SK-N-DZ (cell line): ENCODE data around the gene RASA3.
"Not testable (repeated sequence)": the region's sequence is repeated elsewhere in the genome, so short reads cannot be mapped to it uniquely, and the experiment has no call there.

Experiments used
- DNase-seq: peaks from one replicate; pipeline ENCODE4 v3.0.0-alpha.2; 2015; ENCODE audit warnings: low spot score

RASA3 gene

DNA sequence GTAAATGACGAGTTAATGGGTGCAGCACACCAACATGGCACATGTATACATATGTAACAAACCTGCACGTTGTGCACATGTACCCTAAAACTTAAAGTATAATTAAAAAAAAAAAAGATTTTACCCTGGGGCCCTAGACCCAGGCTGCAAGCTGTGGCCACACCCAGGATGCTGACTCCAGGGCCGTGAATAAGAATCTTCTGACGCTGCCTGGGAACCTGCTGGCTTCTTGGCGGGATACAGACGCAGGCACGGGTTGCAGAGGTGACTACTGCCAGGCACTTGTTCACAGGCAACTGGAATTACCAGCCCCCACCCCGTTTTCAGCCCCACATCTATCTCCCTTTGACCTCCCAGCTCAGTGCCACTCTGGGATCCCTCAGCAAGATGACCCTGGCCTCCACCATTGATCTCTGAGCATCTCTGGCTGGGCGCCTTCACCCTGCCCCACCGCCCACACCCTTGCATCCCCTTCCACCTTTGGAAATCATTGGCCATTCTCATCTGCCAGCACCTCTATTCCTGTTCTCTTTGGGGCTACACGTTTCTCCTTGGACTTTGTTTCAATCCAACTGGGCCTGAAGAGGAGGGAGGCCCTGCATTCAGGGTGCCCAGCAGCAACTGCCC is 25.6 kb upstream of the RASA3 start:
- no peak for DNase-seq

DNA sequence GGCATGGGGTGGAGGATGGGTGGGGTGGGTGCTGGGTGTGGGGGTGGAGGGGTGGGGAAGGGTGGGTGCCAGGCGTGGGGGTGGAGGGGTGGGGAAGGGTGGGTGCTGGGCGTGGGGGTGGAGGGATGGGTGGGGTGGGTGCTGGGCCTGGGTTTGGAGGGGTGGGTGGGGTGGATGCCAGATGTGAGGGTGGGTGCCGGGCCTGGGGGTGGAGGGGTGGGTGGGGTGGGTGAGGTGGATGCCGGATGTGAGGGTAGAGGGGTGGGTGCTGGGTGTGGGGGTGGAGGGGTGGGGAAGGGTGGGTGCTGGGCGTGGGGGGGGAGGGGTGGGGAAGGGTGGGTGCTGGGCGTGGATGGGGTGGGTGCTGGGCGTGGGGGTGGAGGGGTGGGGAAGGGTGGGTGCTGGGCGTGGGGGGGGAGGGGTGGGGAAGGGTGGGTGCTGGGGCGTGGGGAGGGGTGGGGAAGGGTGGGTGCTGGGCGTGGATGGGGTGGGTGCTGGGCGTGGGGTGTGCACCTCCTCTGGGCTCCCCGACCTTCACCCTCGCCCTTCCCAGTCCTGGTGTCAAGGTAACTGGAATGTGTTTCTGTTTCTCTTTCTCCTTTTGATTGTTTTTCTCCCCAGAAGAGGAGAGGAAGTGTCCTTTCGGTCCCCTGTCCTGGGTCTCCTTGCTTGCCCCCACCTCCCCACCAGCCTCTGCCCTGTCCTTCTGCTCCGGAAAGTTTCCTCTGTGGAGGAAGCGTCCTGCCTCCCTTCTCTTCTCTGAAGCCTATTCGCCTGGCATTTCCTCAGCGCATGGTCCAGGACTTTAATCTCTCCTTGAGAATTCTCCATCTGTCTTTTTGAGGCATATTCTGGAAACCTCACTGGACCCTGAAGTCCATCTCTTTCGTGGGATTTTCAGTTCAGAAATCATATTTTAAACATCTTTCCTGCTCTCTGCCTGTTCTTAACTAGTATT is 23.8 kb upstream of the RASA3 start:
- DNase-seq, result no peak

DNA sequence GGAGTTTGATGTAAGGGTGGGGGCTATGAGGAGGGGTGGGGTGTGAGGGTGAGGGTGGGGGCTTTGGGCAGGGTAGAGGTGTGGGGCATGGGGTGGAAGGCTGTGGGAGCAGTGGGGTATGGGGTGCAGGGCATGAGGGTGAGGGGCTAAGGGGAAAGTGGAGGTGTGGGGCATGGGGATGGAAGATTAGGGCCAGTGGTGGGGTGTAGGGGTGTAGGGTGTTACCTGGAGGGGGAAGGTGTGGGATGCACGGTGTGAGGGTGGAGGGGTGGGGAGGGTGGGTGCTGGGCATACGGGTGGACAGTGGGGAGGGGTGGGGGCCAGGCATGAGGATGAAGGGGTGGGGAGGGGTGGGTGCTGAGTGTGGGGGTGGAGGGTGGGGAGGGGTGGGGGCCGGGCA is 22.9 kb upstream of the RASA3 start:
- DNase-seq, result no peak

DNA sequence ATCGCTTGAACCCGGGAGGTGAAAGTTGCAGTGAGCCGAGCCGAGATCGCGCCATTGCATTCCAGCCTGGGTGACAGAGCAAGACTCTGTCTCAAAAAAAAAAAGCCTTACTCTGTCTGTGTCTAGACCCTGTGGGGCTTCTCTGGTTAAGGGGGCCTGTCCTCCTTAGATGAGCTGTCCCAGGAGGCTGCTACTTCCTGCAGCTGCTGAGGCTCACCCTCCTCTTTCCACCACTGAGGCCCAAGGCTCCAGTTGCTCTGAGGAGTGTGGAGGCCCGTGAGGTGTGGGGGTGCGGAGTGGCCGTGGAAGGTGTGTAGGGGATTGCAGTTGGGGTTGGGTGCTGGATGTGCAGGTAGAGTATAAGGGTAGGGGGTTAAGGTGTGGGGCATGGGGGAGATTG is 22.1 kb upstream of the RASA3 start:
- DNase-seq, result no peak

DNA sequence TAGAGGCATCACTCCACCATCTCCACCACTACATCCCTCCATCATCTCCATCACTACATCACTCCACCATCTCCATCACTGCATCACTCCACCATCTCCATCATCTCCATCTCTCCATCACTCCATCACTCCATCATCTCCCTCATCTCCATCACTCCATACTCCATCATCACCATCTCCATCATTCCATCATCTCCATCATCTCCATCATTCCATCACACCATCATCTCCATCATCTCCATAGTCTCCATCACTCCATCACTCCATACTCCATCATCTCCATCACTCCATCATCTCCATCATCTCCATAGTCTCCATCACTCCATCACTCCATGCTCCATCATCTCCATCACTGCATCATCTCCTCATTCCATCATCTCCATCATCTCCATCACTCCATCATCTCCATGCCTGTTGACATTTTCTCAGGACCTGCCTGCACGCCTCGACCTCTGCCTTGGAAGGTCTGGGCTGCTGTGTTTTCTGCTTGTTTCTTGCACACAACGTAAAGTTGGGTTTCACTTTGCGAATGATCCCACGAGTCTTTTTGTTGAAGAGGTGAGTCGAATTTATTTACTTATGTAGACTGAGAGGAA is 21.2 kb upstream of the RASA3 start:
- DNase-seq, result no peak

DNA sequence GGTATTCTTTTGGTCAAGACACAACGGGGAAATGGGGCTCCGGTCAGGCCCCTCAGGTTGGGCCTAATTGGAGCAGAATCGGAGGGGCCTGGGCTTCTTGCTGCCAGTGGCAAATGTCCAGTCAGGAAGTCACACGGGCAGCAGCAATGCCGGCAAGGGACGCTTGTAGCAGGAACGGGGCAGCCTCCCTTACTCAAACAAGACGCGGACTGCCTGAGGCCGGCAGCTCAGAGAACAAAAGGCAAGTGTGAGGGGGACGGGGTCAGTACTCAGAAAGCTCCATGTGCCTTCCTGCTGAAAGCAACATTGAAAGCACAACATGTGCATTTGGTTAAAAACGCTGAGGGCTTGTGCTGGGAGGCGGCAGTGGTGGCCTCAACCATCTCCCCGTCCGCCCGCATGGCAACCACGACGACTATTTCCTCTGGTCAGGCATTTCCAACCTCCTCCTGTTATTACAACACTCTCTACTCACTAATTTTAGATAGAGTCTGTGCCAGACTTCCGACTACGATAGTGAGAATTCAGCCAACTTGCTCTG is 20.5 kb upstream of the RASA3 start:
- no peak for DNase-seq

DNA sequence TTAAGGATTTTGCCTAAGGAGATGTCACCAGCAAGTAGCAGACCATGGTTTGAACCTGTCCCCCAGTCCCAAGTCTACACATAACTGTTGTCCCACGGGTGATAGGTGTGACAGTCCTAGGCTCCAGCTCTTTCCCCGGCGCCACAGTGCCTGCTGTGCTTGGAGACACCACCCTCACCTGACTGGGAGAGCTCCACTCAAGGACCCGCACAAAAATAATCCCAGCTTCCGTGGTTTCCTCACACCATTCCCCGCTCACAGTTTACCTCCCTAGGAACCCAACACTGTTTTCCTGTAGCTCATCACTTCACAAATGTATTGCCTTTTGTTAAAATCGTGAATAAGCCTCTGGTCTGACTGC is 19.8 kb upstream of the RASA3 start:
- no peak for DNase-seq

DNA sequence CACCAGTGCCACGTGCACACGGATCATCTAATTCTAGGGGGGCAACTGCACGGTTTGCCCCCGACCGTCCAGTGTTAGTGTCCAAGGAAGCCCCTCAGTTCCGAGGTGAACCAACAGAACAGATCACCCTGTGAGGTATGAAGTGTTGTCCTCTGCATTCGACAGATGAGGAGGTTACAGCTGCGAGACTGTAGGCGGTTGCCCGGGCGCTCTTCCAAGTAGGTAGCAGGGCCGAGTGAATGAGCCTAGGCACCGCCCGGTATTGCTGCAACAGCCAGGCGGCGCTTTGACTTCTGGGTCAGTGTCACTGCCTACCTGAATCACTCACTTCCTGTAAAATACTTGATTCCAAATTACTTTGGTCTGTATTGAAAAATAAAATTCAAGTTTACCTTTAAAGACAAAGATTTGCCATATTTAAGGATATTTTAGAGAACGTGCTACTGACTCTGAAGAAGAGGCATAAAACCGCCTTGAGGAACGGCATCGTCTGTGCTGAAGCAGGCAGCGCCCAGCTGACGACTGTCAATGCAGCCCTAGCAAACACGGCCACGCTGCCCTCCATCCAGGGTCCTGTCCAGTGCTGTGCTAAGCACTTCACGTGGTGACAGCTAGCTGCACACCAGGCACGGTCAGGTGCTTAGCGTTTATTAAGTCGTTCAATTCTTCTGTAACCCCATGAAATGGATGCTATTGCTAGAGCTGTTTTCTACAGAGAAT is 19.3 kb upstream of the RASA3 start:
- no peak for DNase-seq

DNA sequence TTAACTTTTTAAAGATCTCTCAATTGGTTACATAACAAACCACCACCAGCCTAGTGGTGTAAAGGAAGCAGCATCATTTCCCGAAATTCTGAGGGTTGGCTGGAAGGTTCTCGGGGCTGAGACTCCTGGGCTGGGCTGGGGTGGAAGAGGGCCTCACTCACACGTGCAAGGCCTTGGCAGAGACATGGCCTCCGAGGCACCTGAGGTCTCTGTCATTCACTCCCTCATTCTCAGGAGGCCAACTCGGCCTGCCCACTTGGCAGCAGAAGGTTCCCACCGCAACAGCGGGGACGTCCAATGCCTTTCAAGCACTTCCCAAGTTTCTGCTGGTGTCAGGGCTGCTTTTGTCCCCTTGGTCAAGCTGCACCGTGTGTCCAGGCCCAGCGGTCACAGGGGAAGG is 18.6 kb upstream of the RASA3 start:
- DNase-seq, result no peak

DNA sequence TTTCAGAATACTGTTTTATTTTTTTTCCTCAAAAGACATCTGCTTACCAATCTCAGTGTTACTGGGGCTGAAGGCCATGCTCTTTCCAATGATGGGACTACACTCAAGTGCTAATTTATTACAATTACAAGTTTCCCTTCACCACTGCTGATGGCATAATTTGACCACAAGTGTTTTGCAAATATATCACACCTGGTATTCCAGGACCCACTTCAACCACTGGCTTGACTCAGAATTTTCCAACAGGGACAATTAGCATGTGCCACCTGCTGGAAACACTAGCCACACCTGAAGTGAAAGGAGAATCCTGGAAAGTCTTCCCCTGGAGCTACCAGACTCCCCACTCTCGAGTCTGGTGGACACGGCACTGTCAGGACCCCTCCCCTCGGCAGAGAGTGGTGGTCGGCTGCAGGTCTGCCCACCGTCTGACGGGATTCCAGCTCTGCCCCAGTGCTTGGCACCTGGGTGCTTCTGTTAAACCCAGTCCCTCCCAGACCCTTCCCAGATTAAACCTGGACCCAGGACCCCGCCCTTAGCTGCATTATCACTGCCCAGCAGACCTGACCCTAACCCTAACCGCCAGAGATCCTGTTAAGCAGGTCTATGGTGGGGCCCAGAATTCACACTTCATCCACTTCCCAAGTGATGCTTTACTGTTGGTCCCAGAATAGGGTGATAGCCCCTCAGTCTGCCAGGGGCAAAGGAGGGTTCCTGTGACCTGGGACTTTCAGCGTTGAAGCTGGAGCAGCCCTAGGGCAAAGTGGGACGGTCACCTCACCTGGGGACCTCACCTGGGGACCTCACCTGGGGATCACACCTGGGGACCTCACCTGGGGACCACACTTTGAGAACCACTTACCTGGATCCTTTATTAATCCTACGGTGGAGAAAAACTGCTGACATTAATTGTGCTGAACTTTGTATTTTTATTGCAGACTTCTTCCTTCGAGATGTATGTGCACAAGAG is 17.6 kb upstream of the RASA3 start:
- DNase-seq, result no peak

DNA sequence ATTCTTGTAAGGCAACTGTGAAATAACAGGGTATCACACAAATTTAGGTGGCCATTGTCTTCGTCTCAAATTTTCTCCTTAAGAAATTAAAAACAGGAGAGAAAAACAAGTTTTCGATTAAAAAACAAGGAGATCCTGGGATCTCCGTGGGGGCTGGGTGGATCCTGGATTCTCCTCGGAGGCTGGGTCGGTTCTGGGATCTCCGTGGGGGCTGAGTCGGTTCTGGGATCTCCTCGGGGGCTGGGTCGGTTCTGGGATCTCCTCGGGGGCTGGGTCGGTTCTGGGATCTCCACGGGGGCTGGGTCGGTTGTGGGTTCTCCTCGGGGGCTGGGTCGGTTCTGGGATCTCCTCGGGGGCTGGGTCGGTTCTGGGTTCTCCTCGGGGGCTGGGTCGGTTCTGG is 16.5 kb upstream of the RASA3 start:
- not testable (repeated sequence) for DNase-seq

DNA sequence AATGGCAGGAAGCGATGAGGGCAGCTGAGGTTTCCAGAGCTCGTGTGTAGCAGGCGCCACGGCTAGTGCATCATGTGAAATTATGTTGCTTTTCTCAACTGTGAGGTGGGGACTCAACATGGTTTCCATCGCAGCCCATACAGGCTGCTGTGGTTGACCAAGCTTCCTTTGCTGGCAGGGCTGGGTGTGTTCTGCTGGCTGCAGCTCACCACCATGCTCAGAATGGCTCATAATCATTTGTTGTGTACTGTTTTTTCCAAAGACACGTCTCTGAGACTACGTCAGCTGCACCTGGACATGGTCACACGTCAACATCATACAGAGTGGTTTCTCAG is 16.1 kb upstream of the RASA3 start:
- DNase-seq, result no peak

DNA sequence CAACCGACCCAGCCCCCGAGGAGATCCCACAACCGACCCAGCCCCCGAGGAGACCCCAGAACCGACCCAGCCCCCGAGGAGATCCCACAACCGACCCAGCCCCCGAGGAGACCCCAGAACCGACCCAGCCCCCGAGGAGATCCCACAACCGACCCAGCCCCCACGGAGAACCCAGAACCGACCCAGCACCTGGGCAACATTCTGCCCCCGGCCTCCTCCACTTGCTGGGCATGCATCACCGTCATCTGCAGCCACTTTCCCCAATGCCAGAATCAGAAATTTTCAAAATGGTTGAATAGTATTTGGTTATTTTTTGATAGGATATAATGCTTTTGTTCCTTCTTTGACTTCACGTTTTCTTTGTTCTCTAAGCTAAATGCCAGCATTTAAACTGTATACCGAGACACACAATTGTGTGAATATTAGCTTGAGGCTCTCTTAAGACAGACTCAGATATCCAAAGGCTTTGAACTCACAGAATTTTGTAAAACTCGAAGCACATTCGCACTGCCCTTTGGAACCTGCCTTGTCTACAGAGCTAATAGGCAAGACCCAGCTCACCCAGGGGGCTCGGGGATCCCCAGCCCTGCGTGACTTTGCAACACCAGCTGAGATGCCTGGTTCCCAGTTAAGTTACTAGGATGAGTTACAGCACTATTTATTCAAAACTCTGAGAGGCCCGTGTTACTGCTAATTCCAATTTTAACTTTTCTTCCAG is 15.5 kb upstream of the RASA3 start:
- DNase-seq, result no peak

DNA sequence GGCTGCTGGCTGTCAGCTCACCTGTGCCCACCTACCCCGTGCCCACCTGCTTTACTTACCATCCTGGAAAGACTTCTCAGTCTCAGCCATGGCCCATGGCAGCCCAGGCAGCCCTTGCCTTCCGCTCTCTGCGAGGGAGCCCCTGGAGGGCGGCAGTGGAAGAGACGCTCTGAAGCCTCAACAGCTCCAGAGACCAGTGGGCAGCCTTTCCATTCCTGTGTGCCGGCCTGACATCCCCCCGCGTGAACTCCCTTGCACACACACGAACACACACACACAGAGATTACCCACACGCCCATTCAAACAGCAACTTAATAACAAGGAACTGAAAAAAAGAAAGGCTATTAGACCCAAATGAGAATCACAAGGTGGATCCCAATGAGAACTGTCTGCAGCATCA is 14.2 kb upstream of the RASA3 start:
- no peak for DNase-seq

DNA sequence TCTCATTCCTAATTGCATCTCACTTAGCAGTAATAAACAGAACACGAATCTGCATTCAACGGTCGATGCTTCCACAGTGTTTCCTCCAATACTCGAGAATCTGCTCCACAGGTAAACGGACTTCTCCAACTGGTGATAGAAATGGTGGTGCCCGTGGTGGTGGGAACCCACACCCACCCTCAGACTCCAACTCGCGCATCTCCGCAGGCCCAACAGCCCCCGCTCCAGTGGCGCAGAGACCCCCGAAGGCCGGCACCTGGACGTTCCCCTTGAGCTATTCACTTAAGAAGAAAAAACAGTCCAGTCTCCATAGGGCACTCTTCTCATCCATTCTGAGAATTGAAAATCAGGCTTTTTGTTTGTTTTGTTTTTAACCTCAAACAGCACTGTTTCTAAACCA is 13.8 kb upstream of the RASA3 start:
- DNase-seq, result no peak

DNA sequence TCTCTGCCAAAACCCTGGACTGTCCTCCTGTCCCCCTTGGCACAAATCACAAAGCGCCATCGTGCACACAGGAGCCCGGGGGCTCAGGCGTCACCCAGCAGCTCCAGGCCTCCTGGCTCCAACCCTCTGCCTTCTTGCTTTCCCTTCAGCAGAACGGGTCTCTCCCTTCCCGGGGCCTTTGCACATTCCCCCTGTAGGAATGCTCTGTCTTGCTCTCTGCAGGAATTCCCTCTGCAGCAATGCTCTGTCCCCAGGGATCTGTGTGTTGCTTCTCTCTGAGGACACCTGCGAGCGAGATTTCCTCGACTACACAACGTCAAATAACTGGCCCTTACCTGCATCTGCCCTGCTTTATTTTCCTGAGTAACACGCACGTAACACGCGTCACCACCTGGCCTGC is 13.3 kb upstream of the RASA3 start:
- DNase-seq, result no peak

DNA sequence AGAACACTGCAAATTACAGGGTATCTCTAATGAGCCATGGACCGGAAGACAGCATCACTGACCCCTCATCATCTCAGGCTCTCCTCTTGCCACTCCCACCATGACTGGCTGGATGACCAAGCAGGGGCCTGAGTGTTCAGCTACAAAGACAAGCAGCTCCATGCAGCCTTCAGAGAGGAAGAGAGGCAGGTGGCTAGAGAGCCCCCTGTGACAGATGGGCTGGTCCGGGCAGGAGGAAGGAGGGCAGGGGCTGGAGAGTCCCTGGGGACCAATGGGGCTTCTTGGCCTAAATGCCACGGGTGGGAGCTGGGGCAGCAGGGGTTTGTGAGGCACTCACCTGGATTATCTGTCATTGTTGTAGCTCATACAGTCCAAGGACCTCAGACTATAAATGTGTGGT is 12.8 kb upstream of the RASA3 start:
- peak; percentile 45 for DNase-seq

DNA sequence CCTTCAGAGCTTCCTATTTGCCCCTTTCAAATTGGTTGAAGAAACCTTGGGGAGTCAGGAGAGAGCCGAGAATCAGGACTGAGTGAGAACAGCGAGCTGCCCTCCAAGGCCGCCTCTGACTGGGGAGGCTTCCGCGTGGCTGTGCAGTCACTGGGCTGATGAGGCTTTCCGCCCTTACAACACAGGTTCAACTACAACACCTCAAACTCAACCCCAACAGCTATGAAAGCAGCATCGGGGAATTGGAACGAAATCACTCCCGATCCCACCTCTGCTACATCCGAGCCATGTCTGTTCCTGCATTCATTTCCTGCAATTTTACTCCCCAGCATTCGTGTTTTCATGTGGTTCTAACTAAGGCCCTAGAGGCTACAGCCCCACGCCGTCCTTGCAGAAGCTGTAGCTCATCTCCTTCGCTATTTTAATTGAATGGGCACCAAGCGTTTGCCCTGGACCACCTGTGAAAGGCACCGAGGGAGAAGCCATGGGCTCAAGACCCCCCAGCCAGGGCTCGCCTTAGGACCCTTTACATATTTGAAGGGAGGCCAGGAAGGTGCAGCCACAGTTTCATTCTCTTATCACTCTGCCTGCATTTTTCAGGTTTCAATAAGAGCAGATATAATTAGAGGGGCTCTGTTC is 12.3 kb upstream of the RASA3 start:
- no peak for DNase-seq

DNA sequence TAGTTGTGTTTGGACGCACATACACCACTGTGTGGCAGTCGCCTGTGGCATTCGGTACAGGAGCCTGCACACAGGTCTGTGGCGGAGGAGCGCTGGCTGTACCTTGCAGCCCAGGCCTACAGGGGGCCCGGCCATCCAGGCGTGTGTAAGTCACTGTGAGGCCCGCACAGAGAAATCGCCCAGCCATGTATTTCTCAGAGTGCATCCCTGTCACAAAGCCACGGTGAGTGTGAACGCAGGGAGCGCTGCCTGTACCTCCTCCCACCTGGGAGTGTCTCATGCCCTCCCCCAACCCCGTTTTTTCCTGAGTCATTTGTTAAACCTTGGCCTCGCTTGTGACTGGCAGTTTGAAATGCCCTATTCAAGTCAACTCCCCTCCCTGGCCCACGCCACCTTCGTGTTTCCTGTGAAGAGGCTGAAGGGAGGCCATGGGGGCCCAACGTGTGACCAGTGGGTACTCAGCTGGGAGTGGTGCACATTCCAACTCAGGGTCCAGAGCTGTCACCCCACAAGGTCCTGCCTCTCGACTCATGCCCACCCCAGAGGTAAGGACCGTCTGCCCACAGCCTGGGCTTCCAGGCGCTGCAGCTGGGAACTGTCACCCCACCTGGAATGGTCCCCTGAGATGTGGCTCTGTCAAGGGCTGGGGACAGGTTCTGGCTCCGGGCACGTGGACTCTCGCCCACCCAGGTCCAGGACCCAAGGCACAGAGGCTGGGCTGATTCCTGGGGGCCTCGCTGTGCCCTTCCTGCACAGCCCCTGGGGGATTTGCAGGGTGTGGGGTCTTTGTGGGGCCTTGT is 11.6 kb upstream of the RASA3 start:
- peak; percentile 83 for DNase-seq
